HepG2 (cell line): Measurements from ENCODE around the gene CPVL. TPM values are rescaled to one million over a fixed set of nuclear protein-coding genes. Genes with fewer than 3 reads are reported as not detected.

Experiments
- ATAC-seq: fragments of 200-7000 bp; cut with Tn5 transposase; 3 replicates; pipeline ENCODE4 v1.9.1; 2020; ENCODE audit warnings: mild to moderate bottlenecking, moderate library complexity
- BruUV-seq: library from RNA; stranded (reverse); fragments of 400-500 nt; replicated peaks from 2 replicates; lab custom pipeline; 2021; lab: Mats Ljungman, UMichigan
- CTCF ChIA-PET: fragments of 300-600 bp; formaldehyde crosslinking; extraction: SDS; loops from one replicate; lab custom pipeline; 2021; ENCODE audit warnings: low total read pairs, inconsistent platforms, low intra/inter-chr PET ratio; lab: Yijun Ruan, JAX
- POLR2A ChIA-PET: fragments of 350-600 bp; sonication (Branson Sonifier 250); formaldehyde crosslinking; loops from one replicate; lab custom pipeline; 2020; ENCODE audit warnings: antibody characterized with exemption, inconsistent platforms; lab: Yijun Ruan, JAX
- DNase-seq: peaks from one replicate; pipeline ENCODE4 v3.0.0-alpha.2; 2015; ENCODE audit warnings: low spot score
- FAIRE-seq: peaks from 3 replicates; lab custom pipeline; 2011; peaks lifted over from hg19 to GRCh38; lab: Jason Lieb, UNC
- H2AFZ ChIP-seq: one replicate; pipeline ENCODE4 v1.6.1; 2011; ENCODE audit warnings: low read length, inconsistent platforms
- H3K27ac ChIP-seq: fragments of 300-600 bp; 3 replicates; pipeline ENCODE4 v1.8.0; 2011; ENCODE audit warnings: mixed run types, mild to moderate bottlenecking, mixed read lengths, low read length, inconsistent platforms; ENCODE audit not compliant: insufficient read depth; ENCODE audit errors: extremely low read length
- H3K27me3 ChIP-seq, 2 experiments: fragments of 200-600 bp in 1 of 2; 2 replicates in 1 of 2; 3 replicates in 1 of 2; pipeline versions ENCODE4 v1.6.0 to v1.8.0; 2011; ENCODE audit warnings: low read length in 2 of 2, mild to moderate bottlenecking in 2 of 2, moderate library complexity in 2 of 2, inconsistent platforms in 1 of 2; ENCODE audit not compliant: insufficient read depth in 2 of 2, control insufficient read depth in 1 of 2
- H3K36me3 ChIP-seq, 2 experiments: fragments of 200-600 bp in 1 of 2; replicated peaks in 1 of 2; 2 replicates in 1 of 2; 3 replicates in 1 of 2; pipeline versions ENCODE4 v1.5.1 to v1.8.0; 2011; ENCODE audit warnings: low read length in 2 of 2, inconsistent platforms in 1 of 2; ENCODE audit not compliant: insufficient read depth in 2 of 2, control insufficient read depth in 1 of 2
- H3K4me1 ChIP-seq: 2 replicates; pipeline ENCODE4 v1.5.1; 2012; ENCODE audit warnings: low read length, inconsistent platforms; ENCODE audit not compliant: insufficient read depth
- H3K4me2 ChIP-seq: 2 replicates; pipeline ENCODE4 v1.6.0; 2011; ENCODE audit warnings: low read depth, low read length, inconsistent platforms
- H3K4me3 ChIP-seq, 3 experiments: fragments of 200-600 bp in 1 of 3; sonication (generic), shearing (Covaris generic) in 1 of 3; replicated peaks in 1 of 3; 2 replicates each; pipeline ENCODE4 v1.5.1; 2011 to 2016; ENCODE audit warnings: low read length in 3 of 3, inconsistent platforms in 2 of 3, low read depth in 2 of 3, mild to moderate bottlenecking in 2 of 3, control low read depth in 1 of 3, mixed read lengths in 1 of 3; ENCODE audit not compliant: insufficient read depth in 1 of 3
- H3K79me2 ChIP-seq: one replicate; pipeline ENCODE4 v1.6.1; 2011; ENCODE audit warnings: low read length, inconsistent platforms; ENCODE audit not compliant: insufficient read depth
- H3K9ac ChIP-seq: 2 replicates; pipeline ENCODE4 v1.6.0; 2011; ENCODE audit warnings: mild to moderate bottlenecking, low read depth, low read length, inconsistent platforms; ENCODE audit not compliant: insufficient read depth
- H3K9me3 ChIP-seq: 2 replicates; pipeline ENCODE4 v1.5.1; 2012; ENCODE audit warnings: mild to moderate bottlenecking, low read length
- H4K20me1 ChIP-seq: 2 replicates; pipeline ENCODE4 v1.6.0; 2011; ENCODE audit warnings: inconsistent platforms, mild to moderate bottlenecking, low read length, moderate library complexity; ENCODE audit not compliant: insufficient read depth
- ERF ChIP-seq: IDR thresholded peaks from 2 replicates; pipeline ENCODE4 v1.6.1; 2018; ENCODE audit warnings: missing biosample characterization, missing genetic modification reagents
- ETS1 ChIP-seq: sonication (generic); formaldehyde crosslinking; IDR thresholded peaks from 2 replicates; pipeline ENCODE4 v1.4.0; 2020; ENCODE audit warnings: missing genetic modification reagents
- KDM1A ChIP-seq: IDR thresholded peaks from 2 replicates; pipeline ENCODE4 v1.6.1; 2016; ENCODE audit warnings: missing compliant biosample characterization
- RARA ChIP-seq: IDR thresholded peaks from 2 replicates; pipeline ENCODE4 v1.6.1; 2016; ENCODE audit warnings: missing genetic modification reagents, missing compliant biosample characterization
- ZNF121 ChIP-seq: sonication (generic); formaldehyde crosslinking; IDR thresholded peaks from 2 replicates; pipeline ENCODE4 v1.5.0; 2020; ENCODE audit warnings: mild to moderate bottlenecking, missing genetic modification reagents
- ZNF563 ChIP-seq: sonication (generic); formaldehyde crosslinking; IDR thresholded peaks from 2 replicates; pipeline ENCODE4 v1.8.0; 2022; ENCODE audit warnings: mild to moderate bottlenecking, moderate library complexity, missing genetic modification reagents
- WGBS: methylation state at CpG from one replicate; pipeline ENCODE4 v1.1.6; 2017; ENCODE audit warnings: low lambda C conversion rate; 5-methylcytosine and 5-hydroxymethylcytosine counted together
- in situ Hi-C: cut with HindIII; loops from 2 replicates; pipeline ENCODE4 v1.10.0; 2017; ENCODE audit warnings: low pct_unique_long_range_greater_than_20kb; ENCODE audit not compliant: extremely low pct_ligation_motif_present
- intact Hi-C: fragments of 100-400 bp; cut with micrococcal nuclease; formaldehyde crosslinking; loops from one replicate; pipeline ENCODE4 v1.10.0; 2022; ENCODE audit not compliant: unreplicated experiment
- polyA plus RNA-seq, 8 experiments: library from polyadenylated mRNA; depleted of rRNA in 3 of 8; stranded (reverse) in 7 of 8; unstranded in 1 of 8; fragments of >200 nt; fragmentation: Illumina TruSeq in 4 of 8; extraction: Trizol in 4 of 8; gene quantifications; 2 replicates each; pipeline versions ENCODE4 v1.2.1 to v1.2.3, GENCODE V29; 2011 to 2016; ENCODE audit warnings: low read depth in 4 of 8, missing spikeins in 1 of 8, mixed read lengths in 1 of 8; ENCODE audit not compliant: insufficient read depth in 1 of 8
- total RNA-seq, 5 experiments: library from RNA; depleted of rRNA; stranded (reverse); fragments of >200 nt; fragmentation: Illumina TruSeq; extraction: Trizol; gene quantifications; 2 replicates each; pipeline ENCODE4 v1.2.3, GENCODE V29; 2016; ENCODE audit warnings: low read depth in 1 of 5
- TF ChIP-seq, protein P1 (sequence below): IDR thresholded peaks from 2 replicates; pipeline ENCODE4 v1.6.1; 2012; ENCODE audit warnings: low read length, improper control_type of control experiment
- TF ChIP-seq, protein P2 (sequence below): sonication (generic); formaldehyde crosslinking; IDR thresholded peaks from 2 replicates; pipeline ENCODE4 v1.8.0; 2023; ENCODE audit warnings: mild to moderate bottlenecking, missing genetic modification reagents

CPVL gene
- total and polyA plus RNA-seq, 2 of the 13 experiments (the other 11 are each of a cell fraction or from before 2014, with no cell fraction given): 59.2 to 294 TPM

- POLR2A ChIA-PET: no interaction called here
- no peaks in the 10 kb centered on the region for H4K20me1 ChIP-seq
- no peaks in the 10 kb centered on the region for H3K79me2 ChIP-seq
- ATAC-seq: no peak
- TF ChIP-seq ZNF121 (no peak), ZNF563 (no peak), KDM1A (no peak), RARA (CRISPR knock-in tag) (no peak), ETS1 (CRISPR knock-in tag) (no peak), ERF (CRISPR knock-in tag) (no peak)
- TF ChIP-seq, protein P1, sequence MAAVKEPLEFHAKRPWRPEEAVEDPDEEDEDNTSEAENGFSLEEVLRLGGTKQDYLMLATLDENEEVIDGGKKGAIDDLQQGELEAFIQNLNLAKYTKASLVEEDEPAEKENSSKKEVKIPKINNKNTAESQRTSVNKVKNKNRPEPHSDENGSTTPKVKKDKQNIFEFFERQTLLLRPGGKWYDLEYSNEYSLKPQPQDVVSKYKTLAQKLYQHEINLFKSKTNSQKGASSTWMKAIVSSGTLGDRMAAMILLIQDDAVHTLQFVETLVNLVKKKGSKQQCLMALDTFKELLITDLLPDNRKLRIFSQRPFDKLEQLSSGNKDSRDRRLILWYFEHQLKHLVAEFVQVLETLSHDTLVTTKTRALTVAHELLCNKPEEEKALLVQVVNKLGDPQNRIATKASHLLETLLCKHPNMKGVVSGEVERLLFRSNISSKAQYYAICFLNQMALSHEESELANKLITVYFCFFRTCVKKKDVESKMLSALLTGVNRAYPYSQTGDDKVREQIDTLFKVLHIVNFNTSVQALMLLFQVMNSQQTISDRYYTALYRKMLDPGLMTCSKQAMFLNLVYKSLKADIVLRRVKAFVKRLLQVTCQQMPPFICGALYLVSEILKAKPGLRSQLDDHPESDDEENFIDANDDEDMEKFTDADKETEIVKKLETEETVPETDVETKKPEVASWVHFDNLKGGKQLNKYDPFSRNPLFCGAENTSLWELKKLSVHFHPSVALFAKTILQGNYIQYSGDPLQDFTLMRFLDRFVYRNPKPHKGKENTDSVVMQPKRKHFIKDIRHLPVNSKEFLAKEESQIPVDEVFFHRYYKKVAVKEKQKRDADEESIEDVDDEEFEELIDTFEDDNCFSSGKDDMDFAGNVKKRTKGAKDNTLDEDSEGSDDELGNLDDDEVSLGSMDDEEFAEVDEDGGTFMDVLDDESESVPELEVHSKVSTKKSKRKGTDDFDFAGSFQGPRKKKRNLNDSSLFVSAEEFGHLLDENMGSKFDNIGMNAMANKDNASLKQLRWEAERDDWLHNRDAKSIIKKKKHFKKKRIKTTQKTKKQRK: no peak
- TF ChIP-seq, protein P2, sequence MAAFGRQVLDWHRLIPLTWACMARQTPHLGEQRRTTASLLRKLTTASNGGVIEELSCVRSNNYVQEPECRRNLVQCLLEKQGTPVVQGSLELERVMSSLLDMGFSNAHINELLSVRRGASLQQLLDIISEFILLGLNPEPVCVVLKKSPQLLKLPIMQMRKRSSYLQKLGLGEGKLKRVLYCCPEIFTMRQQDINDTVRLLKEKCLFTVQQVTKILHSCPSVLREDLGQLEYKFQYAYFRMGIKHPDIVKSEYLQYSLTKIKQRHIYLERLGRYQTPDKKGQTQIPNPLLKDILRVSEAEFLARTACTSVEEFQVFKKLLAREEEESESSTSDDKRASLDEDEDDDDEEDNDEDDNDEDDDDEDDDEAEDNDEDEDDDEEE: no peak
- TF ChIP-seq, all 625 proteins: peak for 0
- Histone ChIP-seq H2AFZ (no peak overlapping the region), H3K4me1 (peaks cover 12% of the 10 kb centered on the region), H3K4me2 (no peak overlapping the region), H3K9ac (no peak overlapping the region), H3K9me3 (0 out of 2 replicates have a peak, but pooled peaks cover 3% of the 10 kb centered on the region), H3K4me3 (no peak overlapping the region), H3K27me3 (no peaks in the 10 kb centered on the region), H3K27ac (no peak overlapping the region), H3K36me3 (peaks cover 4 to 6% of the 10 kb centered on the region in 2 experiments; a peak in 1 of 5 replicates)
- intact Hi-C loops (no loop called here), in situ Hi-C loops (no loop called here)
- CTCF ChIA-PET: no interaction called here
- no TSS peak for BruUV-seq
- 91% methylated on average over 4 of the region's 4 CpGs for WGBS
- DNase-seq (no peak), FAIRE-seq (no peak)
These were observed 114.2 kb downstream of the CPVL start for GRCh38 chr7:29032146-29032545.
